Breast epithelium (tissue), 4 donors: ENCODE measurements around the gene FOS. TPM values are rescaled to one million over a fixed set of nuclear protein-coding genes. Genes with fewer than 3 reads are reported as not detected.

Experiments
- DNase-seq, 2 donors: peaks; one replicate each; pipeline ENCODE4 v3.0.0-alpha.2; 2019; ENCODE audit warnings: low spot score in 2 of 2
- H3K27ac ChIP-seq, 2 donors: fragments of 200-600 bp; sonication (generic) in 1 of 2; one replicate each; pipeline ENCODE4 v1.5.1; 2016 to 2019; ENCODE audit warnings: mild to moderate bottlenecking in 1 of 2
- H3K27me3 ChIP-seq, 2 donors: fragments of 200-600 bp; sonication (generic) in 1 of 2; one replicate each; pipeline versions ENCODE4 v1.5.1 to v1.6.0; 2017 to 2019; ENCODE audit warnings: control low read depth in 1 of 2, mild to moderate bottlenecking in 1 of 2
- H3K36me3 ChIP-seq: fragments of 200-600 bp; one replicate; pipeline ENCODE4 v1.5.1; 2019
- H3K4me1 ChIP-seq, 2 donors: fragments of 200-600 bp; sonication (generic); one replicate each; pipeline ENCODE4 v1.5.1; 2016 to 2019; ENCODE audit warnings: control low read depth in 1 of 2
- H3K4me3 ChIP-seq, 3 donors: fragments of 200-600 bp; sonication (generic); 1 replicate in 2 of 3; 2 replicates in 1 of 3; pipeline ENCODE4 v1.5.1; 2016 to 2019; ENCODE audit warnings: mild to moderate bottlenecking in 3 of 3, moderate library complexity in 2 of 3
- H3K9me3 ChIP-seq, 2 donors: fragments of 200-600 bp; sonication (generic) in 1 of 2; one replicate each; pipeline ENCODE4 v1.5.1; 2016 to 2019; ENCODE audit warnings: control low read depth in 1 of 2
- CTCF ChIP-seq, 3 donors: fragments of 450-650 bp; IDR thresholded peaks; one replicate each; pipeline ENCODE4 v1.5.1; 2016 to 2017; ENCODE audit warnings: antibody characterized with exemption in 3 of 3, mild to moderate bottlenecking in 3 of 3, moderate library complexity in 3 of 3
- POLR2A ChIP-seq: fragments of 450-650 bp; IDR thresholded peaks from one replicate; pipeline ENCODE4 v1.6.1; 2016; ENCODE audit warnings: antibody characterized with exemption, mild to moderate bottlenecking, moderate library complexity
- POLR2AphosphoS5 ChIP-seq, 3 donors: sonication (generic); formaldehyde crosslinking; IDR thresholded peaks; one replicate each; pipeline ENCODE4 v1.6.1; 2017; ENCODE audit warnings: antibody characterized with exemption in 3 of 3
- intact Hi-C: fragments of 100-400 bp; cut with DNase I; formaldehyde crosslinking; loops from one replicate; pipeline ENCODE4 v1.15.1; 2023; ENCODE audit warnings: low total_unique reads
- total RNA-seq, 3 donors: library from RNA; depleted of rRNA; stranded (reverse); fragments of >200 nt; gene quantifications; one replicate each; pipeline ENCODE4 v1.1.0, GENCODE V29; 2016

Gene FOS
- total RNA-seq, 3 donors from 2014 or later: 398 to 629 (median 549) TPM

GRCh38 chr14:75293920-75294648 is 15.5 kb downstream of the FOS start:
- TF ChIP-seq POLR2A (peak; percentile 49), POLR2AphosphoS5 (IDR thresholded peaks at IDR 0.05) (peak; percentile 86 to 95 (median 91)), CTCF (IDR thresholded peaks at IDR 0.05) (peak in 1 of 3 donors; percentile 21)
- Histone ChIP-seq H3K9me3 (no peaks in the 10 kb centered on the region), H3K4me1 (peaks cover 7 to 20% of the 10 kb centered on the region in 2 donors), H3K27me3 (no peaks in the 10 kb centered on the region), H3K4me3 (peak overlapping the region; percentile 50 to 81 (median 71)), H3K27ac (peak overlapping the region; percentile 97), H3K36me3 (no peaks in the 10 kb centered on the region)
- intact Hi-C loops: no loop called here
- DNase-seq: peak; percentile 93 to 96

- no peak for DNase-seq
- intact Hi-C loops: no loop called here
- H3K9me3 ChIP-seq: no peaks in the 10 kb centered on the region
- H3K27ac ChIP-seq: peak overlapping the region; percentile 97
- peak in 2 of 3 donors; percentile 15 to 43 for TF ChIP-seq CTCF (IDR thresholded peaks at IDR 0.05)
- no peak for TF ChIP-seq POLR2AphosphoS5 (IDR thresholded peaks at IDR 0.05)
- no peaks in the 10 kb centered on the region for H3K36me3 ChIP-seq
- H3K4me1 ChIP-seq: peaks cover 7 to 20% of the 10 kb centered on the region in 2 donors
- no peaks in the 10 kb centered on the region for H3K27me3 ChIP-seq
- peak overlapping the region; percentile 50 to 81 (median 71) for H3K4me3 ChIP-seq
Observed at GRCh38 chr14:75294649-75295033, 16.0 kb downstream of the FOS start.

- Histone ChIP-seq H3K9me3 (no peaks in the 10 kb centered on the region), H3K4me1 (peaks cover 7 to 20% of the 10 kb centered on the region in 2 donors), H3K27me3 (no peaks in the 10 kb centered on the region), H3K36me3 (no peaks in the 10 kb centered on the region), H3K27ac (peak overlapping the region; percentile 97), H3K4me3 (peak overlapping the region; percentile 50 to 81 (median 71))
- peak in 1 of 2 donors; percentile 41 for DNase-seq
- intact Hi-C loops: no loop called here
- TF ChIP-seq CTCF (IDR thresholded peaks at IDR 0.05) (no peak), POLR2A (no peak), POLR2AphosphoS5 (IDR thresholded peaks at IDR 0.05) (no peak)
Observed at GRCh38 chr14:75295061-75295461, 16.4 kb downstream of the FOS start.

- Histone ChIP-seq H3K27me3 (no peaks in the 10 kb centered on the region), H3K9me3 (no peaks in the 10 kb centered on the region), H3K36me3 (no peaks in the 10 kb centered on the region), H3K4me1 (peaks cover 7 to 20% of the 10 kb centered on the region in 2 donors), H3K27ac (peak overlapping the region; percentile 97), H3K4me3 (peak overlapping the region; percentile 50 to 81 (median 71))
- TF ChIP-seq CTCF (IDR thresholded peaks at IDR 0.05) (peak; percentile 95 to 98 (median 97)), POLR2A (peak; percentile 14), POLR2AphosphoS5 (IDR thresholded peaks at IDR 0.05) (peak; percentile 31 to 59 (median 56))
- peak; percentile 81 to 87 for DNase-seq
- intact Hi-C loops: no loop called here
Observed at GRCh38 chr14:75295491-75296345, 17.1 kb downstream of the FOS start.
